ENCODE measurements around the gene CPT2. TPM values are rescaled to one million over a fixed set of nuclear protein-coding genes. Genes with fewer than 3 reads are reported as not detected.
A peak's percentile ranks its signal among the peaks of the same experiment; 100 is the strongest.

Gene CPT2
- total and polyA plus RNA-seq, 2 of the 13 experiments (the other 11 are each of a cell fraction or from before 2014, with no cell fraction given) = 12.6 to 14.6 TPM

GRCh38 chr1:53238197-53239155 is 41.9 kb downstream of the CPT2 start, which contains the start of gene MAGOH (continued):
- TF ChIP-seq ZBTB33 (CRISPR knock-in tag; IDR thresholded peaks at IDR 0.05) (peak; percentile 2; the same call in 1 of the 2 replicates), HMGXB4 (CRISPR knock-in tag; IDR thresholded peaks at IDR 0.05; ENCODE audit: borderline replicate concordance in 1 of 2, low read depth in 1 of 2) (peak; percentile 76 to 81; a peak in 3 of 4 replicates), ZNF768 (CRISPR knock-in tag; IDR thresholded peaks at IDR 0.05) (0 out of 2 replicates have a peak, but pooled peaks have one; percentile 41), SPEN (CRISPR knock-in tag; IDR thresholded peaks at IDR 0.05; ENCODE audit: low read depth) (peak; percentile 91), ZMYM2 (CRISPR knock-in tag; IDR thresholded peaks at IDR 0.05) (no peak), EHMT2 (IDR thresholded peaks at IDR 0.05; ENCODE audit: borderline replicate concordance, low read depth, low read length) (no peak), MAX (IDR thresholded peaks at IDR 0.05) (peak; percentile 88), SUZ12 (IDR thresholded peaks at IDR 0.05; ENCODE audit: low read depth, low read length) (no peak), ZNF18 (CRISPR knock-in tag; IDR thresholded peaks at IDR 0.05; ENCODE audit: insufficient replicate concordance) (peak; percentile 62), PHB2 (IDR thresholded peaks at IDR 0.05; ENCODE audit: partially characterized antibody) (no peak), ZNF557 (CRISPR knock-in tag; IDR thresholded peaks at IDR 0.05) (no peak), PAXIP1 (CRISPR knock-in tag; conservative IDR thresholded peaks at IDR 0.05) (peak; percentile 49; the same call in 1 of the 2 replicates)
